ENCODE results near the gene AKR1B15. TPM values are rescaled to one million over a fixed set of nuclear protein-coding genes. Genes with fewer than 3 reads are reported as not detected.

The AKR1B15 gene
- polyA plus RNA-seq, 1 experiment: not detected

DNA sequence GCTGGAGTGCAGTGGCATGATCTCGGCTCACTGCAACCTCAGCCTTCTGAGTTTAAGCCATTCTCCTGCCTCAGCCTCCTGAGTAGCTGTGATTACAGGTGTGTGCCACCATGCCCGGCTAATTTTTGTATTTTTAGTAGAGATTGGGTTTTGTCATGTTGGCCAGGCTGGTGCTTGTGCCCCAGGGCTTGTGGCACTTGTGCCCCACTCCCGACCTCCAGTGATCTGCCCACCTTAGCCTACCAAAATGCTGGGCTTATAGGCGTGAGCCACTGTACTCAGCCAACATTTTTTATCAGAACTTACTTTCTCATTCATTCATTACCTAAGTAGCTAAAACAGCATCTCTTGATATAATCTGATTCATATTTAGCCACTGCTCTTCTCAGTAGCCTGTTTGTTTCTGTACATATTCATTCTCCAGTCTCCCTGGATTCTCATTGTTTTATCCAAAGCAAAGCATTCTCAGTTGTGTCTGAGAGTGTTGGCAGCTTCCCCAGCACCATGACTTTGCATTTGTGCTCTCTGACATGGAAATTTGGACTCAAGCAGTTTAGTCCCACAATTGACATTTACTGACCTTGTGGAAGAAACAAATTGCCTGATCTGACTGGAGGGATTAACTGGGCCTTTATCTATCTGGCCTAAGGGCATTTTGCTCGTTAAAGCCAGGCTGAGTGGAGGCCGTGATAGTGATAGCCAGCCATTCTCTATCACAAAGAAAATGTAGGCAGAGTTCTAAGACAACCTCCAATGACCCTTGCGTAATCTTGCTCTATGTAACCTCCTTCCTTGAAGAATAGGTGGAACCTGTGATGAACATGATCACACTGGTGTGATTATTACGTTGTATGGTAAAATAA lies 44.9 kb downstream of the AKR1B15 start:
- ChIA-PET CTCF (interaction anchor here (0.6 to 2.1 kb wide), 4 partner anchors 11 to 79 kb away, joined by 3 to 6 read pairs (median 3); no protein-coding TSS in a partner anchor), POLR2A (no interaction called here)
- Histone ChIP-seq H3K27me3 (ENCODE audit: control insufficient read depth, insufficient read depth, low read length) (no peaks in the 10 kb centered on the region), H3K36me3 (ENCODE audit: control insufficient read depth, insufficient read depth, low read length) (no peaks in the 10 kb centered on the region), H3K4me3 (ENCODE audit: low read depth, low read length) (no peak overlapping the region)
- TF ChIP-seq, protein P1, sequence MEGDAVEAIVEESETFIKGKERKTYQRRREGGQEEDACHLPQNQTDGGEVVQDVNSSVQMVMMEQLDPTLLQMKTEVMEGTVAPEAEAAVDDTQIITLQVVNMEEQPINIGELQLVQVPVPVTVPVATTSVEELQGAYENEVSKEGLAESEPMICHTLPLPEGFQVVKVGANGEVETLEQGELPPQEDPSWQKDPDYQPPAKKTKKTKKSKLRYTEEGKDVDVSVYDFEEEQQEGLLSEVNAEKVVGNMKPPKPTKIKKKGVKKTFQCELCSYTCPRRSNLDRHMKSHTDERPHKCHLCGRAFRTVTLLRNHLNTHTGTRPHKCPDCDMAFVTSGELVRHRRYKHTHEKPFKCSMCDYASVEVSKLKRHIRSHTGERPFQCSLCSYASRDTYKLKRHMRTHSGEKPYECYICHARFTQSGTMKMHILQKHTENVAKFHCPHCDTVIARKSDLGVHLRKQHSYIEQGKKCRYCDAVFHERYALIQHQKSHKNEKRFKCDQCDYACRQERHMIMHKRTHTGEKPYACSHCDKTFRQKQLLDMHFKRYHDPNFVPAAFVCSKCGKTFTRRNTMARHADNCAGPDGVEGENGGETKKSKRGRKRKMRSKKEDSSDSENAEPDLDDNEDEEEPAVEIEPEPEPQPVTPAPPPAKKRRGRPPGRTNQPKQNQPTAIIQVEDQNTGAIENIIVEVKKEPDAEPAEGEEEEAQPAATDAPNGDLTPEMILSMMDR (IDR thresholded peaks at IDR 0.05; ENCODE audit: insufficient read depth, low read depth, low read length): no peak
- peak; percentile 88 for DNase-seq (ENCODE audit: low read depth)

DNA sequence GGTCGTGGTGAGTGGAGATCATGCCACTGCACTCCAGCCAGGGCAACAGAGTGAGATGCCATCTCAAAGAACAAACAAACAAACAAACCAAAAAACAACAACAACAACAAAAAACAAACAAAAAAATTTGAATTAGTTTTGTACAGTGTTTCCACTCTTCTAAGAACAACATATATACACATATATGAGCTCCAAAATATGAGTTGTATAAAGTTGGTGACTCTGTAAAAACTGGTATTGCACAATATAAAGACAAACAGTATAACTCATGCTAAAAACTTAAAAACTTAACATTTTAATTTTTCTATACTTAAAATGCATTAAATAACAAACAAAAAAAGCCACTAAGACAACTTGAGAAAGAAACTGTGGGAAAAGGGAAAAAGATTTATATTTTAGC lies 46.0 kb downstream of the AKR1B15 start:
- H3K36me3 ChIP-seq (ENCODE audit: control insufficient read depth, insufficient read depth, low read length): no peaks in the 10 kb centered on the region
- H3K4me3 ChIP-seq (ENCODE audit: low read depth, low read length): no peak overlapping the region
- CTCF ChIA-PET: interaction anchor here (0.7 kb wide), 1 partner anchor 156 kb away, joined by 3 read pairs; no protein-coding TSS in a partner anchor

DNA sequence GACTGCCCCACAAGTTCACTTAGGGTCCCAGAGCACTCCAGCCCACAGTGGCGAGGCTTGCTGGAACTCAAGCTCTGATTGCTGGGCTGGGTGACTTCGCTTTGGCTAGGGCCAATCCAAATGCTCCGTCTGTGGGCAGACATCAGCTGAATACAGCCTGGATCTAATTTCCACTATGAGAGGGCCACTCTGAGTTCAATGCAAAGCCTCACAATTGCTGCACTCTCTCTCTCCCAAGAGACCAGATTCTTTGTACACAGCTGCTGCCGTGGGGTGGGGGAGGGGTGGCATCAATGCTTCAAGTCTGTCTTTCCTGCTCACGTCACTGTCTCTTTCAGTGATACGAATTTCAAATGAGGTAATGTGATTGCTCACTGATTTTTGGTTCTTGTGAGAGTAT lies 50.5 kb downstream of the AKR1B15 start:
- CTCF ChIA-PET: interaction anchor here (0.6 to 3.6 kb wide), 5 partner anchors 12 to 167 kb away, joined by 3 to 15 read pairs (median 5); no protein-coding TSS in a partner anchor
- TF ChIP-seq, protein P1 (IDR thresholded peaks at IDR 0.05; ENCODE audit: insufficient read depth, low read depth, low read length): no peak
- Histone ChIP-seq H3K27me3 (ENCODE audit: control insufficient read depth, insufficient read depth, low read length) (no peaks in the 10 kb centered on the region), H3K36me3 (ENCODE audit: control insufficient read depth, insufficient read depth, low read length) (no peaks in the 10 kb centered on the region), H3K4me3 (ENCODE audit: low read depth, low read length) (no peak overlapping the region)
- POLR2A ChIA-PET: no interaction called here
- no peak for DNase-seq (ENCODE audit: low read depth)

More for the DNA sequence above, 46.0 kb downstream of the AKR1B15 start:
- H3K27me3 ChIP-seq (ENCODE audit: control insufficient read depth, insufficient read depth, low read length): no peaks in the 10 kb centered on the region
- TF ChIP-seq, protein P1 (IDR thresholded peaks at IDR 0.05; ENCODE audit: insufficient read depth, low read depth, low read length): no peak
- POLR2A ChIA-PET: no interaction called here
- DNase-seq (ENCODE audit: low read depth): no peak

DNA sequence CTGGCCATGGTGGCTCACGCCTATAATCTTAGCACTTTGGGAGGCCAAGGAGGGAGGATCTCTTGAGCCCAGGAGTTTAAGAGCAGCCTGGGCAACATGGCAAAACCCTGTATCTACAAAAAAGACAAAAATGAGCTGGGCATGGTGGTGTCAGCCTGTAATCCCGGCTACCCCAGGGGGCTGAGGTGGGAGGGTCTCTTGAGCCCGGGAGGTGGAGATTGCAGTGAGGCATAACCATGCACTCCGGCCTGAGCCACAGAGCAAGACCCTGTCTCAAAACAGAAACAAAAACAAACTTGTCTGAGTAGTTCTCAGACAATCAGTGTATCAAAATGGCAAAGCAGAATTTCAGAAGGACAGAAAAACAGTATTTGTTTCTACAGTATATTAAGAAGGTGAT lies 52.5 kb downstream of the AKR1B15 start:
- POLR2A ChIA-PET: no interaction called here
- DNase-seq (ENCODE audit: low read depth): no peak
- CTCF ChIA-PET: no interaction called here

DNA sequence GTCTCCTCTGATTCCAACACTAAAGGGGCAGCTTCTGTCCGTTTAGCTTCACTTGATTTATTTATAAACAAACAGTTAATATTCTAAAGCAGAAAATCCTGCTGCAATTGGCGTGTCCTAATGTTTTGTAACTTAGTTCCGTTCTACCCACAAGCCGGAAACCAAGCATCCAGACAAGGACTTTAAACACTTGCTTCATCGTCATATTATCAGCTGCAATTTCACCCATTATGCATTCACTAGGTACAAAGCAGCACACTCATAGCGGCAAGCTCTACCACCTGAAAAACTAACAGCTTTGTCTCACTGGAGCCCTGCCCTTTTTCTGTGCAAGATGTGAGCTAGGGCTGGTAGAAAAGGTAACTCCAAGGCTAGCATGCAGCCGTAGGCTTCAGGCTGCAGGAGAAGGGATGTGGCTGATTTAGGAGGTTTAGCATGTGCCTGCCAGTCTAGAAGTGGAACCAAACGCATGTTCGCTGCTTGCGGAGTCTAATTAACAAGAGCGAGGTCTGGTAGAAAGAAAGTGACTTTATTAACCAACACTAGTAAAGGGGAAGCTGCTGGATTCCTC lies 54.1 kb downstream of the AKR1B15 start:
- ChIA-PET POLR2A (no interaction called here), CTCF (interaction anchor here (1.0 to 14.2 kb wide), 7 partner anchors 8 to 170 kb away, joined by 3 to 248 read pairs (median 6); no protein-coding TSS in a partner anchor)
- Histone ChIP-seq H3K4me3 (ENCODE audit: low read depth, low read length) (no peak overlapping the region), H3K36me3 (ENCODE audit: control insufficient read depth, insufficient read depth, low read length) (no peaks in the 10 kb centered on the region), H3K27me3 (ENCODE audit: control insufficient read depth, insufficient read depth, low read length) (no peaks in the 10 kb centered on the region)
- DNase-seq (ENCODE audit: low read depth): no peak
- TF ChIP-seq, protein P1 (IDR thresholded peaks at IDR 0.05; ENCODE audit: insufficient read depth, low read depth, low read length): no peak

More for the DNA sequence above, 52.5 kb downstream of the AKR1B15 start:
- TF ChIP-seq, protein P1 (IDR thresholded peaks at IDR 0.05; ENCODE audit: insufficient read depth, low read depth, low read length): no peak
- H3K36me3 ChIP-seq (ENCODE audit: control insufficient read depth, insufficient read depth, low read length): no peaks in the 10 kb centered on the region
- H3K27me3 ChIP-seq (ENCODE audit: control insufficient read depth, insufficient read depth, low read length): no peaks in the 10 kb centered on the region
- H3K4me3 ChIP-seq (ENCODE audit: low read depth, low read length): no peak overlapping the region
